ENCODE measurements around the gene TMEM8B. TPM values are rescaled to one million over a fixed set of nuclear protein-coding genes. Genes with fewer than 3 reads are reported as not detected.

The TMEM8B gene
- total RNA-seq, 2 donors from 2014 or later: 15.1 to 17.6 TPM

DNA sequence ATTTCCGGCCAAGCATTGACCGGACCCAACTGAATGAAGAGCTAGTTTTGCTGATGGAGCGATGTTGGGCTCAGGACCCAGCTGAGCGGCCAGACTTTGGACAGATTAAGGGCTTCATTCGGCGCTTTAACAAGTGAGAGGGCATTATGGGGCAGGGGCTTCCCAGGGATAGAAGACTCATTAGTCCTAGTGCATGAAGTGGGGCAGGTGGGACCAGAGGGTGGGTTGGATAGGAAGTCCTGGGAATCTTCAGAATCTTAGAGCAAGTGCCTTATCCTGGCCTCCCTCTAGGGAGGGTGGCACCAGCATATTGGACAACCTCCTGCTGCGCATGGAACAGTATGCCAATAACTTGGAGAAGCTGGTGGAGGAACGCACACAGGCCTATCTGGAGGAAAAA is 22.9 kb upstream of the TMEM8B start:
- intact Hi-C loops (cut with DNase I): no loop called here
- no peak overlapping the region for H3K27ac ChIP-seq
- no peak for TF ChIP-seq CTCF (IDR thresholded peaks at IDR 0.05)
- no peak overlapping the region for H3K4me3 ChIP-seq
- no peaks in the 10 kb centered on the region for H3K27me3 ChIP-seq
- H3K9me3 ChIP-seq: no peaks in the 10 kb centered on the region
- H3K9ac ChIP-seq (ENCODE audit: low read depth in 2 of 2, low read length in 2 of 2): no peak overlapping the region
- peaks cover 7% of the 10 kb centered on the region for H3K36me3 ChIP-seq
- no peak for DNase-seq
- no peaks in the 10 kb centered on the region for H3K4me1 ChIP-seq

DNA sequence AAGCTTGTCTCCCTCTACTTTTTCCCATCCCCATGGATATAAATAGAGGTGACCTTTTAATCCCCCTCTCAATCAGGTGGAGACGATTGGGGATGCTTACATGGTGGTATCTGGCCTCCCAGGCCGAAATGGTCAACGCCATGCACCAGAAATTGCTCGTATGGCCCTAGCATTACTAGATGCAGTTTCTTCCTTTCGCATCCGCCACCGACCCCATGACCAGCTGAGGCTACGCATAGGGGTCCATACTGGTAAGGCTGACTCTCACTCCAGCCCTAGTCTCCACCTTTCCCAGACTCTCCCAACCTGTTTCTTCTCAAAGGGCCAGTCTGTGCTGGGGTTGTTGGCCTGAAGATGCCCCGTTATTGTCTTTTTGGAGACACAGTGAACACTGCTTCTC is 20.6 kb upstream of the TMEM8B start:
- Histone ChIP-seq H3K4me1 (peaks cover 7% of the 10 kb centered on the region), H3K27ac (no peak overlapping the region), H3K4me3 (no peak overlapping the region), H3K27me3 (no peaks in the 10 kb centered on the region), H3K36me3 (peaks cover 7% of the 10 kb centered on the region), H3K9me3 (no peaks in the 10 kb centered on the region), H3K9ac (ENCODE audit: low read depth in 2 of 2, low read length in 2 of 2) (no peak overlapping the region)
- DNase-seq: no peak
- no peak for TF ChIP-seq CTCF (IDR thresholded peaks at IDR 0.05)
- intact Hi-C loops (cut with DNase I): no loop called here

DNA sequence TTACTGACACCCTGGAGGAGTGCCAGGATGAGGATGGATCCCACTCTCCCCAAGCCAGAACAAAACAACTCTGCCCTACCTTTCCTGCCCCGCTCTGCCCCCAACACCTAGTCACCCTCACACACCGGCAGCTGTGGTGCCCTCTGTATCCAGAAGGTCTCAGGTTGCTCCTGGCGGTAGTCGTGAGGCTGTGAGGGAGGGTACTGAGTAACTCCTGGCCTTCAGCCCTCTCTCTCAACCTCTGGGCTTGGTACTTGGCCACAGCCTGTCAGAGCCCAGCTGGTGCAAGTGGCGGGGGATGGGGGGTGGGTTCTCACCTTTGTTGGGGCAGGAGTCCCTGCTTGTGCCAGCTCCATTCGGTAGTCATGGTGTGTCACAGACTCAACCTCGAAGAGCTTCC is 18.9 kb upstream of the TMEM8B start:
- intact Hi-C loops (cut with DNase I): no loop called here
- H3K4me3 ChIP-seq: no peak overlapping the region
- peaks cover 7% of the 10 kb centered on the region for H3K36me3 ChIP-seq
- DNase-seq: no peak
- no peak for TF ChIP-seq CTCF (IDR thresholded peaks at IDR 0.05)
- no peak overlapping the region for H3K27ac ChIP-seq
- H3K27me3 ChIP-seq: no peaks in the 10 kb centered on the region
- peaks cover 14% of the 10 kb centered on the region for H3K4me1 ChIP-seq
- no peak overlapping the region for H3K9ac ChIP-seq (ENCODE audit: low read depth in 2 of 2, low read length in 2 of 2)
- no peaks in the 10 kb centered on the region for H3K9me3 ChIP-seq

DNA sequence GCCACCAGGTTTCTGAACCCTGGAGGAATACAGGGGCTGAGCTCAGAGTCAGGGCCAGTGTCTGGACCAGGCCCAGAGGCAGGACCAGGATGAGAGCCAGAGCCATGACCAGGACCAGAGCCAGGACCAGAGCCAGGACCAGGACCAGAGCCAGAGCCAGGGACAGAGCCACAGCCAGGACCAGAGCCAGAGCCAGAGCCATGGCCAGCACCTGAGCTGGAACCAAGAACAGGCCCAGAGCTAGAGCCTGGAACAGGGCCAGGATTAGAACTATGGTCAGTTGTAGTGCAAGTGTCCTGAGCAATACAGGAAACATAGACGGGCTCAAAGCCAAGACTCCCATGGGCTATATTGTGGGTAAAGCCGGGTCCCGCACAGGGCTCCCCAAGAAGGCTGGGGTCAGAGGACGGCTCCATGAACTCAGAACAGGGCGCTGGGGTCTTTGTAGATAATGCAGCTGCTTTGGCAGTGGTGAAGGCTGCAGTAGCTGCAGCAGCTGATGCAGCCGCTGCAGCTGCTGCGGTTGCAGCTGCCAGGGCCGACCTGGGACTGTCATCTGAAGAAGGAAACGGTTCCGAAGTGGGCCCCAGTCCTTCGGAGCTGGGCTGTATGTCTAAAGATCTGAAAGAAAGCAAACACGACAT is 17.5 kb upstream of the TMEM8B start:
- DNase-seq: no peak
- Histone ChIP-seq H3K36me3 (no peaks in the 10 kb centered on the region), H3K27ac (peak overlapping the region; percentile 64), H3K4me1 (peaks cover 14% of the 10 kb centered on the region), H3K9me3 (no peaks in the 10 kb centered on the region), H3K9ac (ENCODE audit: low read depth in 2 of 2, low read length in 2 of 2) (peak overlapping the region; percentile 57 to 58), H3K27me3 (no peaks in the 10 kb centered on the region), H3K4me3 (peak overlapping the region; percentile 34)
- TF ChIP-seq CTCF (IDR thresholded peaks at IDR 0.05): no peak
- intact Hi-C loops (cut with DNase I): no loop called here

- intact Hi-C loops (cut with DNase I): no loop called here
- Histone ChIP-seq H3K4me3 (peak within 1 kb of the TSS; percentile 34), H3K9ac (ENCODE audit: low read depth in 2 of 2, low read length in 2 of 2) (peak within 1 kb of the TSS; percentile 58 to 68), H3K4me1 (peaks cover 14% of the 10 kb centered on the region), H3K27ac (peak within 1 kb of the TSS; percentile 64), H3K36me3 (no peaks in the 10 kb centered on the region), H3K9me3 (no peaks in the 10 kb centered on the region), H3K27me3 (no peaks in the 10 kb centered on the region)
- DNase-seq: peak; percentile 95
- no peak for TF ChIP-seq CTCF (IDR thresholded peaks at IDR 0.05)
Observed at GRCh38 chr9:35812025-35812602, 16.9 kb upstream of the TMEM8B start, which contains the start of gene SPAG8. Gene SPAG8, minus strand, starts transcription at chr9:35812262. Its CDS starts 115 bp downstream, at chr9:35812147.

All from colonic mucosa (tissue), 4 donors.